ENCODE data around the gene TMIGD3.
"Not testable (repeated sequence)": the region's sequence is repeated elsewhere in the genome, so short reads cannot be mapped to it uniquely, and the experiment has no call there.

Gene TMIGD3

DNA sequence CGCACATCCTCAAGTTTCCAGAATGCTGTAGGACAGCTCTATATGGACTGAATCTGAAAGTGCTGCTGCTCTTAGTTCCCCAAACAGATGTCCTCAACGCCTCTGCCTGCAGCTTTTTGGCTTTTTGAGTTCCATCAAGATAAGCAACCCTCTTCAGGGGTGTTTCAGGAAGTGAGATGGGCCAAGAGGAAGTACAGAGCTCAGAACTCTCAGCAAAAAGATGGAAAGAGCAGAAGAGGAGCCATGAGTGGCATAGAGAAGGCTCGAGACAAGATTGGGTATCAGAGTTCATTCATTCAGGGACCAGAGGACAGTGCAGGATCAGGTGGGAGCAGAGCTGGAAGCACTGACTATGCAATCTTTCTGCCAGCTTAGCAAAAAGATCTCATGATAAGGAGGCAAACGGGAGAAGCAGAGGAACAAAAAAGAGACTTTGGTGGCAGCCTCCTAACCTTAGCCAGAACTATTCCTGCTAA lies at the start of gene TMIGD3, which contains the start of gene ADORA3:
TSS of gene TMIGD3 (minus strand) at position 49 of the 476 bp plus-strand sequence. CDS start 279 bp downstream, outside the sequence.
TSS of gene ADORA3 (minus strand) at position 49 of the 476 bp plus-strand sequence. CDS start 279 bp downstream, outside the sequence.
- DNase-seq, result peak; percentile 80 to 85

DNA sequence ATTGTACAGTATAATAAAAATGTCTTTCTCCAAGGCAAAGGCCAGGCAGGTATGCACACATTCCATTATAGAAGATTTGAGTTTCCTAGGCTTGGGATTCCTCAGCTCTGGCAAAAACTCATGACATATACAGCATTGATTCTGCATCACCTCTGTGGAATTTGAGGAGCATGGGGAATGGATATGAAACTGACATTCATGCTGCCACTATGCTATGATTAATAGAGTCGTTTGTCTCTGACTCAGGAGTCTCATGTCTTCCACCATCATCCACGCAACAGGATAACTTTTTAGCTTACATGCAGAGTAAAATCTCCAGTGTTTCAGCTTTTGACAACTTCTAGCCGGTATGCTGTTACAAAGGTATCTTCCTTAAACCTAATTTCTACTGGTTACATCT lies 49.8 kb upstream of the TMIGD3 start:
- DNase-seq, result no peak

DNA sequence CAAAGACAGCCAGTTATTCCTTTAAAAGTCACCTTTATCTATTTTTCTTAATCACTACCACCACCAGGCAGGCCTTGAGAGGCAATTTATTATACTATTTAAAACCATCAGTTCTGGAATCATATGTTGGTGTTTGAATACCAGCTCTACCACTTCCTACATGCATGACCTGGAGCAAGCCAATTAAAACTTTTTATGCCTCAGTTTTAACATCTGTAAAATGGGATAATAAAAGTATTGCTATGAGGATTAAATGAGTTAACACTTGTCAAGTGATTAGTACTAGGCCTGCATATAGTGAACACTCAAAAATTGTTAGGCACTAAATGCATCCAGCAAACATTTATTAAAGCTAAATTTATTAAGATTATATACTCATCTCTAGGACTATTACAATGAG lies 49.2 kb upstream of the TMIGD3 start:
- no peak for DNase-seq

DNA sequence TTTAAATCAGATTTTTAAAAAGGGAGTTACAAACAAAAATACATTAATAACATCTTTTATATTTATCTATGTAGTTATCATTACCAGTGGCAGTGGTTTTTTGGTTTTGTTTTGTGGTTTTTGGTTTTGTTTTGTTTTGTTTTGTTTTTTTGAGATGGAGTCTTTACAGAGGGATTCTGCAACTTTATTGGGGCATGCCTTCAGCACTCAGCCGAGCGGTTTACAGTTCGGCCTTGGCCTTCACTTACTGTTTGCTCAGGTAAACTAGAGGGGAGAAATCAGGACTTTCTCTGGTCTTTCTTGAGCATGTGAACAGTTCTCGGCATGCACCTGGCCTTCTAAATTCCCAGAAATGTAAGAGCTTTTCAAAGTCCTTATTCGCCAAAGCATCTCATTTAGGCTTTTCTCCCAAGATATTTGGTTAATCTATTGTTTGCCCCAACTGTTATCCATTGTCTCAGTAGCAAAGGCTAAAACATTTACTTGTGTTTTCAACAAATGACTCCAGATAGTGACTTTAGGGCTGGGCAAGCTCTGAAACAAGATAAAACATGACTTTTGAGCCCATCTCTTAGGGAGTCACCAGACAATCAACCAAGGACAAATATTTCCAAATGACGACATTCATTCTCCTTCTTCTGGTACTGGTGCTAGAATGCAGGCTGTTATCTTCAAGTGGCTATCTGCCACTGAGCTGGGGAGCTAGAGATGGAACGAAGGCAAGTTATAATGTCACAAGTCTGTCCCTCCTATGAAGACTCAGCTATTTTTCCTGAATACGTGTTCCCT lies 48.4 kb upstream of the TMIGD3 start:
- no peak for DNase-seq

DNA sequence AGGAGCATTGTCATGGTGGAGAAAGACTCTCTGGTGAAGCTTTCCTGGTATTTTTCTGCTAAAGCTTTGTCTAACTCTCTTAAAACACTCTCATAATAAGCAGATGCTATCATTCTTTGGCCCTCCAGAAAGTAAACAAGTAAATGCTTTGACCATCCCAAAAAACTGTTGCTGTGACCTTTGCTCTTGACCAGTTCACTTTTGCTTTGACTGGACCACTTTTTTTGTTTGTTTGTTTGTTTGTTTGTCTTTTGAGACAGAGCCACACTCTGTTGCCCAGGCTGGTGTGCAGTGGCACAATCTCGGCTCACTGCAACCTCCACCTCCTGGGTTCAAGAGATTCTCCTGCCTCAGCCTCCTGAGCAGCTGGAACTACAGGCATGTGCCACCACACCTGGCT lies 44.4 kb upstream of the TMIGD3 start:
- not testable (repeated sequence) for DNase-seq

DNA sequence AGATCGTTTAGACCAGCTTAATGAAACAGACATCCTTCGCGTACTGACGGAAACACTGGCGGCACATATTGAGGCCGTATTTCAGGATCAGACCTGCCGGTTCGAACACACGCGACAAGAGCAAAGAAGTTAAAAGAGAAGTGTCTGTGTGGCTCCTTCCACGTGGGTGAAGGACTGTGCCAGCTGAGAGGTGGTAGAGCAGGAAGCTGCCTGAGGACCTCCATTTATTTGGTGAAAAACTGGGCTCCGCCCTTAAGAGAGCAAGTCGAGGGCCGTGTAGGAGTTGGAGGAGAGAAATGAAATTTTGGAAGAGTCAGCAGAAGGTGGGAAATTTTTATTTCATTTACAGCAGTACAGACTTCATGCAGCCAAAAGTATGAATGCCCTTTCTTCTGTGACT lies 38.8 kb upstream of the TMIGD3 start:
- no peak for DNase-seq

DNA sequence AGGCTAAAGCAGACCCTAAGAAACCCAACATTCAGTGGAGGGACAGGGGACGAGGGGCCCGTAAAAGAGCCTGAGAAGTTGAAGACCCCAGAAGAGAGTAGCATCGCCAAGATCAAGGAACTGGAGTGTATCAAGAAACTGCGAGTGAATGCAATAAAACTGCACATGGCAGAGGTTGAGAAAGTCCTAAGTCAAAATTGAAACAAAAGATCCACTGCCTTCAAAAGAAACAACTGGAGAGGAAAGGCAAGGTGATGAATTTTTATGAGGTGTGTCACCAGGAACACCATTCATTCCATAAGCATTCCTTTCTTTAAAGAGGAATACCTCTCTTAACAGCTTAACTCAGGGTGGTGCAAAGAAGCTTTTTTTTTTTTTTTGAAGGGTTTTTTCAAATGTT lies 38.3 kb upstream of the TMIGD3 start:
- no peak for DNase-seq

DNA sequence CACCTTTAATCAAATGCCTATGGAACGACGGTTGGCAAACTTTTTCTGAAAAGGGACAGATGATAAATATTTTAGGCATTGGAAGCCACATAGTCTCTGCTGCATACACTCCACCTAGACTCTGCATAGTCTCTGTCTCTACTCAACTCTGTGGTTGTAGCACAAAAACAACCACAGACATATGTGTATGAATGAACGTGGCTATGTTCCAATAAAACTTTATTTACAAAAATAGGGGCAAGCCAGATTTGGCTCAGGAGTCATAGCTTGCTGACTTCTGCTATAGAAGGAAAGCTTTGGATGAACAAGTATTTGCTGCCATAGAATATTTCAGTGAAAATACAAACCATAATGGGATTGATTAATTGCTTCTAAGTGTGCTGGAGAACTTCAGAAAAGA lies 37.5 kb upstream of the TMIGD3 start:
- no peak for DNase-seq

DNA sequence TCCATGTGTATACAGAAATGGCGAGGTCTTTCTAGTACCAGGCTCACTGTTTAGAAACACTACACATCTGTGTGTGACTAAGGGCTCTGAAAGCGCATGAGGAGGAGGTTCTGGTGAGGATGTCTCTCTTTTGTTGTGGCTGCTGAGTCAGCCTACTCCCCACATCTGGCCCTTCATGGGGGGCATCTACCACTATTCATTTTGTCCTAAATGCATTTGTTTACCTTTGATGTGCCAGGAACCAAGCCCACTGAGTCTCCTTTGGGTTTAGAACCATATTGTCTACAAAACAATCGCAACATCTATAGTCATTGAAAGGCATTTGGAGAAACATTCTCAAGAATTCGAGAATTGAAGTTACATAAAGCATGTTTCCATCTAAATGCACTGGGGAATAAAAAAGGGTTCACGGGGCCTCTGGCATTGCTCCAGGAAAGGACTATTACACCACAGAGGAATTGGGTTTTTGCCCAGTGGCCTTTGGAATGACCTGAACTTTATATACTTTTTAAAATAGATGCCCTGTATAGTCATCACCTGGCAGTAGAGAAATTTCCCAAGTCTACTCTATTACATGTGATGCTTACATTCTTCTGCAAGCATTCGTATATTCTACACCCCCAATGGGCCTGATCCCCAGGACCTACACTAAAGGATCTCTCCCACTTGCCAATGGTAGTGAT lies 35.1 kb upstream of the TMIGD3 start:
- no peak for DNase-seq

GRCh38 chr1:111535256-111536191 lies 32.1 kb upstream of the TMIGD3 start:
- DNase-seq, result no peak

DNA sequence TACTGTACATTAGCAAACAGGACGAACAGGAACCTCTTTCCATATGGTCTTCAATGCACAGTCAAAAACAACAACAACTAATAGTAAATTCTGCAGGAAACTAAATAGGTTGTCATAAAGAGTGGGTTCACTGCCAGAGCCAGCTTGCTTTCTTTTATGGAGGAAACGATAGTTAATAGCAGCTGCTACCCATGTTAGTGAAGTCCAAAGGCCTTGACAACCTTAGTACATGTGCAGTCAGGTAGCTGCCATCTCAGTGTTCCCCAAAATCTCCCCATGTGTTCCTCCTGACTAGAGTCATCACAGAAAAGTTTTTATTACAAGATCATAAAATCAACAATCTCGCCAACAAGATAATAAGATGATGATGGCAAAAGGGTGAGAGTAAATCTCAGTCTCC lies 16.6 kb upstream of the TMIGD3 start:
- no peak for DNase-seq

- no peak for DNase-seq
Measured at GRCh38 chr1:111517469-111518225, 14.2 kb upstream of the TMIGD3 start.

GRCh38 chr1:111516005-111516535 lies 12.6 kb upstream of the TMIGD3 start:
- peak; percentile 100 for DNase-seq

GRCh38 chr1:111515291-111516004 lies 12.0 kb upstream of the TMIGD3 start:
- DNase-seq, result peak; percentile 61 to 63

- no peak for DNase-seq
Measured at GRCh38 chr1:111513410-111514020, 10.1 kb upstream of the TMIGD3 start.

GRCh38 chr1:111512931-111513330 lies 9.5 kb upstream of the TMIGD3 start:
- DNase-seq, result no peak

GRCh38 chr1:111512132-111512889 lies 8.9 kb upstream of the TMIGD3 start:
- DNase-seq, result no peak

DNA sequence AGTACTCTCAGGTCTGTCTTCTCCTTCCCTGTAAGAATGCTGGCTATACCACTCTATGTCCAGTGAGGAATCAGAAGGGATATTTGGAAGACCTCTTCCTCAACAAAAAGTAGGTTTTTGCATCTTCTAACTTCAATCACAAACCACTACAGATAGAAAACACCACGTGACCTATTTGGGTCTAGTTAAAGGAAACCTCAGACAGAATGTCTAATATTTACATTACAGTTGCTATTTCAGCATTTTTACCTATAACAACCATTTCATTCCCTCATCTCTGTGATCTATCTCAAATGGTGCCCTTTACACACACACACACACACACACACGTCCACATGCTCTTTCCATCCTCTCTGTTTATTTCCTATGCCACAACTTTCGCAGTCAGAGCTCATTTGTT lies 7.9 kb upstream of the TMIGD3 start:
- no peak for DNase-seq

DNA sequence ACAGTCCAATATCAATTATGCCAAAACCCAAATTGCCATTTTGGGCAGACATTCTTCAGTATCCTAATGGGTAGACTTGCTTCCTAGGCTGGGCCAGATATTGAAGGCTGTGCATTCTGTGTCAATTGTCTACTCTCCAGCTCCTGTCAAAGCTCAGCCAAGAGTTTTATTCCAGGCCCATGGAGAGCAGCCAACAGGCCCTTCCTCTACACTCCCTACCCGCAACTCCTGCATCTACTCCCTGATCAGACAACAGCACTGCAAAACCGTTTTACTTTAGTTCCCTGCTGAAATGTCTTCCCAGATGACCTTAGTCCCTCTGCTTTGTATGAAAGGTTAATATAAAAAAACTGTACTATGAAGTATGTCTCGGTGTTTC lies 6.6 kb upstream of the TMIGD3 start:
- no peak for DNase-seq
